CD4-positive, alpha-beta T cell treated with Interferon gamma for 1 hour (primary cell): ENCODE data around the gene NPAS3.

Source experiments
- DNase-seq: peaks from one replicate; pipeline ENCODE4 v3.0.0-alpha.2; 2020

Gene NPAS3

DNA sequence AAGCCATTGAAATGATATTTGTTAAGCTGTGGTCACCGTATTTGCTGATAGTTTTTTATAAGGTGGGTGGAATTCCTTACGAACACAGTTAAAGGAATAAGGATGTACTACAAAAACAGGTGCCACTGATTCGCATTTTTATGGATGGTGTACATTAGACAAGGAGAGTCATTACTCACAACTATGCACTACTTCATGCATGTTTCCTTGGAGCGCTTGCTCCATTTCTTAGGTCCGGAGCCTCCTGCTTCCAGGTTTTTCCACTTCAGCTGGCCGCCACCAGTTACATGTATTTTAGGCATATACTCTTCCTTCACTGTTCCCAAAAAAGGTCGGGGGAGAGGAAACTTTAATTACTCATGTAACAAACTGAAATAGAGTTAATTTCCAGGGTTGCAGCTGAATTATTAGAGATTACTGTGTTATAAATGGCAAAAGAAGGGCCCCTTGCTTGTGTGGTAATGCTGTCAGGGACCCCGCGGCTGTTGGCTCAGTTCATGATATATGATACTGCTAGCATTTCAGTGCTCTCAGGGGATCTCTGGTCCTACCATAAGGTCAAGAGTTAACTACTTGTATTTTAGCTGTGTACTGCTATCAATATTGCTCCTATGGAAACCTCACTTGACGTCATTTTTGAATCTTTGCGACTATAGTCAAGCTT lies 454.7 kb downstream of the NPAS3 start:
- DNase-seq, result no peak

GRCh38 chr14:33393895-33394368 lies 455.3 kb downstream of the NPAS3 start:
- no peak for DNase-seq

DNA sequence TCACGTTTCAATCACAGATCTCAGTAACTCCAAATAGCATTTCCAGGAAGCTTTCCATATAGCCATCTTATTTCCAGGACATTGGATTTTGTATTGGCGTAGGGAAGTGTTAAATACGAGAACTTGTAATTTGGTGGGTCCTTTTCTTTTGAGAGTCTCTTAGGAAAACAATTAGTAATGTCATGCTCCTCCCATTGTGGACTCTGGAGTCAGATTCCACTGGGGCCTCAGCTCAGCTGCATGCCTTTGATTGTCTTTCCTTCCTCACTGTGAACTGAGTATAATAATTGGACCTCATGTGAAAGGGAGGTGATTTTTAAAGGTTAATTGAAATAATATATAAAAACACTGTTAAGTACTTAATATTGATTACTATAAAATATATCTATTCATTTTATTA lies 462.6 kb downstream of the NPAS3 start:
- DNase-seq, result no peak

DNA sequence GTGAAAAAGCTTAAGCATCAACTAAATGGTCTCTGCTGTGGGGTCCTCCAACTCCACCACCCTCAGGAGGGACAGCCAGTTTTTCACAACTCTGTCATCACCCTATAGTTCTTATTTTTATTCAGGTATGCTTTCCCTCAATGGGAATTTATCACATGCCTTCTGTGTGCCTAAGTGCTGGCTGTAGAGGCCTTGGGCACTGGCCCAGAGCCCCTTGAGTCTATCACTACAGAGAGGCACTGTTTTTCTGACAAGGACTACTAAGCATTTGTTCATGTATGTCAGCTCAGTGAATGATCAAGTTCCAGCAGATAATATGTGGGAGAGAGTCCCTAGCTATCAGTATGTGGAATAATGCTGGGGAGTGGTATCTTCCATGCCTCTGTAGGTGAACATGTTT lies 463.9 kb downstream of the NPAS3 start:
- DNase-seq, result no peak

- no peak for DNase-seq
These were observed 465.4 kb downstream of the NPAS3 start for GRCh38 chr14:33404054-33404453.

DNA sequence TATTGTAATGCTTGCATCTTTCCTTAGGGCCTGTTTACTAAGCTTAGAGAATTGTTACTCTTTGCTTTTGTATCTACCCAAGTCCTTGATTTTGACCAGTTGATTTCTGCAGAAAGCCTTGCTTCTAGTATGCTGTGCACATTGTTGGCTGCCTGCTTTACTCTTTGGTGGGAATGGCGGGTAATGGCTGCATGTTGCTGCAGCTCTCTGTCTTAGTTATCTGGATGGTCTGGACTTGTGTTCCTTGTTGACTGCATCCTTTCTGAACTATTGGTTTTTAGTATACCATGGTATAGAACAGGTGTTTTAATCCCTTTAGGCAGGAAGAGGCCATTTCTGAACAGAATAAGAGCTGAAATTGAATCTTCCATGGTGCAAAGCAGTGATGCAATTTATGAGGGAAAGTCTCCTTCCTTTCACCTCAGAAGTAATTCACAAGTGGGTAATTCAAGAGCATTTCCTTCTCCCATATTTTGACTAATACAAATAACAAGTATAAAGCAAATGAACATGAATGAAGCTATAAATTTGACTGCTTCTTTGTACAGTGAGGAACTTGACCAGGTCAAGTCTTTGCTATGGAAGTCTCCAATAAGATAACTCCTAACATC lies 466.4 kb downstream of the NPAS3 start:
- no peak for DNase-seq

DNA sequence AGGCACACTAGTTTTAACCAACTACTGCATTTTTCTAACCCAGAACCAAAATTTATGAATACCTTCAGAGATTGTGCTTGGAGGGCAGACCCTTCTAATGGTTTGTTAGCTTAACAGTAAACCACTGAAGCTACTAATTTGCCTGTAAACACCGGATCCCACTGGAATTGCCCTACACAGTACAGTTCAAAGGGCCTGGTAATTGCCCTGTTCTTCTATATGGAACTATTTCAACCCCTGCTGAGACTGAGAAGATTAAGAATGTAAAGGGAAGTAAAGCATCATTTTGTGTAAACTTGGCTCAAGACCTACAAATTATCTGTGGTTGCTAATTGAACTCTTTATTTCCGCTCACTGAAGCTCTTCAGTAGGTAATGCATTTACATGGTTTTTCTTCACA lies 468.1 kb downstream of the NPAS3 start:
- no peak for DNase-seq

DNA sequence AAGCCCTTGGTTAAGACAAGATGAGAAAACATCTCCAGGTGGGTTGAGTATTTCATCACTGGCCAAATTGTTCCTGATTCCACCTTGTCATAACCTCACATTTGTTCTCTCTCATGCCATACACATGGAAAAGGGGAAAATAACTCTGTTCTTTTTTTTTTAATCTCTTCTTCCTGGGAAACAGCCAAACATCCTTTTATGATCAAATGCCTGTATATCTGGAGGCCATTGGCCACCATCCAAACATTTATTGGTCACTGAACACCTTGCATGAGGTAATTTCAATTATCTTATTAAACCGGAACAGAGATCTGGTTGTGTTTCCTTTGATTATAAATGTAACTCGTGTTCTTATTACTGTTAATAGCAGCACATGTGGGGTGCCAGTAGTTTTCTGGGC lies 469.6 kb downstream of the NPAS3 start:
- DNase-seq, result no peak

DNA sequence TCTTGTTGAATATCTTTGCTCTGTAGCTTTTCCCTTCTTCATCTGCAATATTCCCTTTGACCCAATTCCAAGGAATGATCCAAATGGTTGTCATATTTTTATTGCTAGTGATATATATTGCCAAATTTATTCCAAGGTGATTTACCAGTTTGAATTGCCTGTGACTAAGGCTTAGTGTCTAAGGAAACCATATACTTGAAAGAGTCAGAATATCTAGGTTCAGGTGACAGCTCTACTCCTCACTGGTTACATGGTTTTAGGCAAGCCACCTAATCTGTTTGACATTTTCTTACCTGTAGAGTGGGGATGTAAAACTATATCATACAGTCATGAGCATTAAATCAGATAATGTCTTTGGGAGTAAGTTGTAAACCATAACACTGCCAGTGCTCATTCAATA lies 473.8 kb downstream of the NPAS3 start:
- no peak for DNase-seq

DNA sequence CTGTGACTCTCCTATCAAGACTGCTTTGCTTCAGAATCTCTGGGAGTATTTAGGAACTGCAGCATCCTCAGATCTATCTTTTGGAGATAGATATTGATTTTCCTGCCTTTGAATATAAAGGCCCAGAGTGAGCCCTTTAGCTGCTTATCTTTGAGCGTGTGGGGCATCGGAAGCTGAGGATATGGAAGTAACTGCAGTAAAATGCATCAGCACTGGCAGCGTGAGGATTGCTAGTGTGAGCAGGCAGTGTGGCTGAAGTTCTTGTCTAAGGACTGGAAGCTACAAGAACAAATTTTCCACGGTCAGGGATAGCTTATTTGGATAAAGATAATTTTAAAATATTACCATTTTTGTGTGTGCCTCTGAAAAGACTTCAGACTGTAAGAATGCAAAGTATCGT lies 474.7 kb downstream of the NPAS3 start:
- no peak for DNase-seq

DNA sequence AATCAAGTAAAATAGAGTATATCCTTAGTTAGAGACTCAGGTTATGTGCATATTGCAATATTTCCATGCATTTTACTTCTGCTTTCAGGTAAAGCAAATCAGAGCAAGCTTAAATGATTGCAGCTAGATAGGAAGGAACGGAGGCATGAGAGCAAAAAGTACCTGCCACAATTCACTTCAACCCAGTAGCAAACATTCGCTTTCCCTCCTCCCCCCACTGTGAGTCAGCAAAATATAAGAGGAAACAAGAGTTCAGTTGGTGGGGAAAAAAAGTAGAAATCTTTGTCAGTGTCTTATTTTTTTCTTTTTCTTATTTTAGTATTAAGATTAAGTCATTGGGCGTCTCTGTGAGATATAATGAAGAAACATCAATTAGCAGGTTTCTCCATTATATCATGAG lies 475.4 kb downstream of the NPAS3 start:
- no peak for DNase-seq

- no peak for DNase-seq
These were observed 481.5 kb downstream of the NPAS3 start for GRCh38 chr14:33420051-33420627.

- DNase-seq, result no peak
These were observed 491.8 kb downstream of the NPAS3 start for GRCh38 chr14:33430414-33431035.

- no peak for DNase-seq
These were observed 493.8 kb downstream of the NPAS3 start for GRCh38 chr14:33432407-33433023.

DNA sequence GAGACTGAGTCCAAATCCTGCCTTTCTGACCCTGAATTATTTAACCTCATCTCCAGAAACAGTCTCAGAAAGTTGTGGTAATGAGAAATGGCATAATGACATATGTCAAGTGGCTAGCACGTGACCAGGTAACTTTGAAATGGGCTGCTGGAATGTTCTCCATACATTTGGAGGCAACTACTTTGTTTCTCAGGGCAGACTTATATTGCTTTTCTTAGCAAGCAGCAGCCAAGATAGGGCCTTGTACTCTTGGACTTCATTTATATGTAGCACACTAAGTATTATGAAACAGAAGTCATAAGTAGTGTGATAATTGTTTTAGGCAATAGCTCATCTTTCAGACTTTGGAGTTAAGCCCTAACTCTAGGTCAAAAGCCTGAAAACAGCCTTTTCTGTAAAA lies 494.7 kb downstream of the NPAS3 start:
- DNase-seq, result no peak

GRCh38 chr14:33435911-33436689 lies 497.4 kb downstream of the NPAS3 start:
- no peak for DNase-seq

- no peak for DNase-seq
These were observed 503.0 kb downstream of the NPAS3 start for GRCh38 chr14:33441633-33442032.

GRCh38 chr14:33444136-33444535 lies 505.5 kb downstream of the NPAS3 start:
- DNase-seq, result no peak

GRCh38 chr14:33449268-33449667 lies 510.6 kb downstream of the NPAS3 start:
- no peak for DNase-seq

DNA sequence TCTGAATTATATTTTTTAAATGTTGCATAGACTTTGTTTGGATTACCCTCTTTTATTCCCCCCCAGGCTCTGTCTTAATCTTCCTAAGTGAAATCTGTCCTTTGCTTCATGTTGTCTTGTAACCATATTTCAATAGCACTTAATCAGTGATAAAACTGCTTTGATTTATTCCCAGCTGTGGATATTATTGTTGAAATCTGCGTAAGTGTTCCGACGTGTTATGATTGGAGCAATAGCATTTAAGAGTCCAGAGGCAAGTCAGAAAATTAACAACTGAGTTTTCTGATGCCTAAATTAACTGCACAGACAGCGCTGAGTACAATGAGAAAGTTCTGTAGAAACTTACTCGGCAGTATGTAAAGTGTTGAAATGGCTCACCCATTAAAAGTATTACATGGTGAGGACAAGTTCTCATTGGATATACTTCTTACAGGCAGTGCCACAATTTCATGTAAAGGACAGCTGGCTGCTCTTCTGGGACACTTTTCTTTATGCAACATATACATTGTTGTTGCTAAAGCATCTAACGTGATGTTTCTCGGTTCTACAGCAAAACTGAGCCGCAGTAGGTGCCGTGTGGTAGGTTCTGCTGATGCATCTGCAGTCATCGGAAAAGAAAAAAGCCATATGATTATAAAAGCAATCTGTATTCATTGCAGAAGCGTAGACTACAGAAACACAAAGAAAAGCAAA lies 511.2 kb downstream of the NPAS3 start:
- no peak for DNase-seq

GRCh38 chr14:33450416-33450815 lies 511.7 kb downstream of the NPAS3 start:
- DNase-seq, result no peak

- DNase-seq, result no peak
These were observed 512.5 kb downstream of the NPAS3 start for GRCh38 chr14:33451211-33451610.
